ENCODE data around the gene WDR5.

- no peak for TF ChIP-seq CTCF (IDR thresholded peaks at IDR 0.05)
- no peak for TF ChIP-seq POLR2A (IDR thresholded peaks at IDR 0.05)
Measured at GRCh38 chr9:134164879-134165278, 29.0 kb downstream of the WDR5 start.
